Mucosa of descending colon (tissue), 3 donors: Measurements from ENCODE around the gene SAMD10. TPM values are rescaled to one million over a fixed set of nuclear protein-coding genes. Genes with fewer than 3 reads are reported as not detected.
"Not testable (repeated sequence)": the region's sequence is repeated elsewhere in the genome, so short reads cannot be mapped to it uniquely, and the experiment has no call there.

Experiments used
- ATAC-seq: fragments of 200-7000 bp; cut with Tn5 transposase; one replicate; pipeline ENCODE4 v1.9.1; 2020; ENCODE audit warnings: mild to moderate bottlenecking, moderate library complexity
- DNase-seq, 3 donors: peaks; one replicate each; pipeline ENCODE4 v3.0.0-alpha.2; 2020
- H3K36me3 ChIP-seq: fragments of 200-600 bp; one replicate; pipeline ENCODE4 v1.8.0; 2021; ENCODE audit warnings: low read depth, mild to moderate bottlenecking
- H3K4me1 ChIP-seq: fragments of 200-600 bp; one replicate; pipeline ENCODE4 v1.8.0; 2021; ENCODE audit warnings: low read depth, mild to moderate bottlenecking
- H3K4me3 ChIP-seq: fragments of 200-600 bp; one replicate; pipeline ENCODE4 v1.8.0; 2021; ENCODE audit warnings: mild to moderate bottlenecking
- H3K9me3 ChIP-seq: fragments of 200-600 bp; one replicate; pipeline ENCODE4 v1.8.0; 2021; ENCODE audit warnings: mild to moderate bottlenecking
- intact Hi-C, 2 donors: fragments of 100-400 bp; cut with DNase I in 1 of 2; cut with micrococcal nuclease in 1 of 2; formaldehyde crosslinking; loops; one replicate each; pipeline versions ENCODE4 v1.11.0 to v1.11.1; 2022; cut with DNase I, micrococcal nuclease
- total RNA-seq, 3 donors: library from RNA; stranded (reverse); fragmentation: NEBNext Ultra II Directional in 2 of 3; extraction: Animal tissue kit (Norgen Biotek cat#: 25700) in 2 of 3; gene quantifications; one replicate each; pipeline versions ENCODE4 v1.2.1 to v1.2.4, GENCODE V29; 2021 to 2023
- TF ChIP-seq, protein P1 (sequence below): fragments of 200-600 bp; IDR thresholded peaks from one replicate; pipeline ENCODE4 v1.8.0; 2022; ENCODE audit warnings: antibody characterized with exemption, mild to moderate bottlenecking
- donor health status: DM: no; HTN: no; CAD: no; lungs with moderate emphysema.
- donor health status: DM: no; HTN: no; CAD: no.
- donor health status: DM: no; HTN: yes; CAD: no.

SAMD10 gene
- total RNA-seq, 3 donors from 2014 or later, result 3.8 to 7.9 (median 5.6) TPM

DNA sequence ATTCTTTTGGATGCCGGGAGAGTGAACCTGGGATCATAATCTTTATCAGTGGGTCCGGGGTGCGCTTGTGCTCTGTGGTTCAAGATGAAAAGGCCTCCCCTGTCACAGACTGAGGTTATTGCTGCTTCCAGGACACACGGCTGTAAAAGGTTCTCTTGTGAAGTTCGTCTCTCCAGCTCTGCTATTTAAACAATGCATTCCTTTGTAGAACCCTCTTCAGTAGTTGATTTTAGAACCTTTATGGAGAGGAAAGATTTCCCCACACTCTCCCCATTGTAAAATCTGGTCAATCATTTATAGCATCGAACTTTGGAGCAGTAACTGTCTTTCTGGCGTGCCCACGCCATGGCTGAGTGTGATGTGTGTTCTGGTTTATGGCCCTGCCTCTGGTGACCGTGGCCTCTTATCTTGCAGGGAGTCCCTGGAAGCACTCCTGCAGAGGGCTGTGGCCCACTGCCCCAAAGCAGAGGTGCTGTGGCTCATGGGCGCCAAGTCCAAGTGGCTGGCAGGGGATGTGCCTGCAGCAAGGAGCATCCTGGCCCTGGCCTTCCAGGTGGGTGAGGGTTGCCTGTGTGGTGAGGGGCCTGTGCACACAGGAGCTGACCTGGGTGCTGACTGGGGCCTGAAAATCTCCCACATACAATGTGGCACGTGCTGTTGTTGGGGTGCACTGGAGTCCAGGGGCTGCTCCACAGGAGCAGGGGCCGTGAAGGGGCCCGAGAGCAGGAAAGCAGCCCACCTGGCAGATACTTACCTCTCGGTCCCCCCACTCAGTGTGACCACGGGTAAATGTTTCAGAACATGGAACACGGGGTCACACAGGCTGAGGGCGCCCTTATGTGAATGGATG is 44.9 kb upstream of the SAMD10 start:
- Histone ChIP-seq H3K36me3 (peaks cover 4% of the 10 kb centered on the region), H3K4me3 (no peak overlapping the region), H3K9me3 (no peaks in the 10 kb centered on the region), H3K4me1 (peaks cover 20% of the 10 kb centered on the region)
- intact Hi-C loops, result no loop called here
- DNase-seq (peak in 2 of 3 donors; percentile 55 to 60), ATAC-seq (peak; percentile 95)
- TF ChIP-seq, protein P1, sequence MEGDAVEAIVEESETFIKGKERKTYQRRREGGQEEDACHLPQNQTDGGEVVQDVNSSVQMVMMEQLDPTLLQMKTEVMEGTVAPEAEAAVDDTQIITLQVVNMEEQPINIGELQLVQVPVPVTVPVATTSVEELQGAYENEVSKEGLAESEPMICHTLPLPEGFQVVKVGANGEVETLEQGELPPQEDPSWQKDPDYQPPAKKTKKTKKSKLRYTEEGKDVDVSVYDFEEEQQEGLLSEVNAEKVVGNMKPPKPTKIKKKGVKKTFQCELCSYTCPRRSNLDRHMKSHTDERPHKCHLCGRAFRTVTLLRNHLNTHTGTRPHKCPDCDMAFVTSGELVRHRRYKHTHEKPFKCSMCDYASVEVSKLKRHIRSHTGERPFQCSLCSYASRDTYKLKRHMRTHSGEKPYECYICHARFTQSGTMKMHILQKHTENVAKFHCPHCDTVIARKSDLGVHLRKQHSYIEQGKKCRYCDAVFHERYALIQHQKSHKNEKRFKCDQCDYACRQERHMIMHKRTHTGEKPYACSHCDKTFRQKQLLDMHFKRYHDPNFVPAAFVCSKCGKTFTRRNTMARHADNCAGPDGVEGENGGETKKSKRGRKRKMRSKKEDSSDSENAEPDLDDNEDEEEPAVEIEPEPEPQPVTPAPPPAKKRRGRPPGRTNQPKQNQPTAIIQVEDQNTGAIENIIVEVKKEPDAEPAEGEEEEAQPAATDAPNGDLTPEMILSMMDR, result no peak

DNA sequence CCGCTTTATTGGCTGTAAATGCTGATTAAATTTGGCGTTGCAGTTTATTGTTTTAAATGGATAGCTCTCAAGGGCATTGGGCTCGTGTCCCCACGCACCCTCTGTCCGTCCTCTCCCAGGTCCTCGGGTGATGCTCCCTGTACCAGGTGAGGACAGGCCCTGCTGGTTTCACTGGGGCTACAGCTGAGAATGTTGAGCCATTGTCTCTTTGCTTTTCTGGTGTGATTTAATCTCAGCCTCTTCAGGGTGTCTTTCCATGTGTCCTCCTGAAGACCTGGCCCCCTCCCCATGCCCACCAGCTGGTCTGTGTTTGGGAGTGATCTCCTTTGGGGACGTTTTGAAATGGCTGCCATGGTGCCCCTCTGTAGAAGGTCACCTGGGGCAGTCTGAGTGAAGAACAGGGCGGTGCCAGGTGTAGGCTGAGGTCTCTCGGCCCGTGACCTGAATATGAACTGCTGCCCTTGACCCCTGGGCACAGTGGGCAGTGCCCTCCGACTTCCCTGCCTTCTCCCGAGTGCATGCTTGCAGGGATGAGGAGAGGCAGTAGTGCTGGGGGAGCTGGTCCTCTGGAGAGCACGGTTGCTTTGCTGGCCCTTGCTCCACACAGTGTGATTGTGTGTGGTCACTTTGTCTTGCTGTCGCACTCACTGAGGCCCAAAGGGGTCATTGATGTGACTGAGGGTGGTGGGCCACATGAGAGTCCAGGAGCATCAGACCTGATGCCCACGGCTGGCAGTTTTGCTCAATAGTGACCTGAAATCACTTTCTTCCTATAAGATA is 44.1 kb upstream of the SAMD10 start:
- H3K4me3 ChIP-seq, result no peak overlapping the region
- peaks cover 4% of the 10 kb centered on the region for H3K36me3 ChIP-seq
- H3K9me3 ChIP-seq, result no peaks in the 10 kb centered on the region
- peak in 1 of 3 donors; percentile 33 for DNase-seq
- ATAC-seq, result peak; percentile 18
- intact Hi-C loops, result no loop called here
- peaks cover 20% of the 10 kb centered on the region for H3K4me1 ChIP-seq
- TF ChIP-seq, protein P1, result no peak

DNA sequence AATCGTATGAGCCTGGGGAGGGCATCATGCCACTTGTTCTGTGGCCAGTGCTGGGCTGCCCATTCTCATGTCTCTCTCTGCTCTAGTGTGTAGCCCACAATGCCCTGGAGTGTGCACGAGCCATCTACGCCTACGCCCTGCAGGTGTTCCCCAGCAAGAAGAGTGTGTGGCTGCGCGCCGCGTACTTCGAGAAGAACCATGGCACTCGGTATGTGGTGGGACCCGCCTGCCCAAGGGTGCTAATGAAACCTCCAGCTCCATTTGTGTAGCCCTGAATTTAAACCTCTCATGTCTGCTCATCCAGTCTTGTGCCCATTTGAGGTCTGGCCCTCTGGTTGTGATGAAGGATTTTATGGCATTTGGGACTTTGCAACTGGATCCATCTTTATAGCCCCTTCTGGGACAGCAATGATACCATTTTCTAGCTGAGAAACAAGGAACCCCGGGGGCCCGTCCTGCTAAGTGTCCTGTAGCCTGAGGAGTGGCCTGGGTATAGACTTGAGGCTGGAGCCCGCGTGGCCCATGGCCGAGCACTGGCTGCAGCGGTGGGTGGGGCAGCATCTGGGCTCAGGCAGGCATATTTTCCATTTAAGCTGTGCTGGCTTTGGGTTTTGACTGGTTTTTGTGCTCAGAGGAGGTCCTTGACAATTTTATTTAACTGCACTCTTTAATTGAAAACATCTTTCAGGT is 43.4 kb upstream of the SAMD10 start:
- intact Hi-C loops, result no loop called here
- no peaks in the 10 kb centered on the region for H3K9me3 ChIP-seq
- peak in 1 of 3 donors; percentile 31 for DNase-seq
- peaks cover 4% of the 10 kb centered on the region for H3K36me3 ChIP-seq
- TF ChIP-seq, protein P1, result no peak
- H3K4me1 ChIP-seq, result peaks cover 20% of the 10 kb centered on the region
- no peak overlapping the region for H3K4me3 ChIP-seq
- no peak for ATAC-seq

DNA sequence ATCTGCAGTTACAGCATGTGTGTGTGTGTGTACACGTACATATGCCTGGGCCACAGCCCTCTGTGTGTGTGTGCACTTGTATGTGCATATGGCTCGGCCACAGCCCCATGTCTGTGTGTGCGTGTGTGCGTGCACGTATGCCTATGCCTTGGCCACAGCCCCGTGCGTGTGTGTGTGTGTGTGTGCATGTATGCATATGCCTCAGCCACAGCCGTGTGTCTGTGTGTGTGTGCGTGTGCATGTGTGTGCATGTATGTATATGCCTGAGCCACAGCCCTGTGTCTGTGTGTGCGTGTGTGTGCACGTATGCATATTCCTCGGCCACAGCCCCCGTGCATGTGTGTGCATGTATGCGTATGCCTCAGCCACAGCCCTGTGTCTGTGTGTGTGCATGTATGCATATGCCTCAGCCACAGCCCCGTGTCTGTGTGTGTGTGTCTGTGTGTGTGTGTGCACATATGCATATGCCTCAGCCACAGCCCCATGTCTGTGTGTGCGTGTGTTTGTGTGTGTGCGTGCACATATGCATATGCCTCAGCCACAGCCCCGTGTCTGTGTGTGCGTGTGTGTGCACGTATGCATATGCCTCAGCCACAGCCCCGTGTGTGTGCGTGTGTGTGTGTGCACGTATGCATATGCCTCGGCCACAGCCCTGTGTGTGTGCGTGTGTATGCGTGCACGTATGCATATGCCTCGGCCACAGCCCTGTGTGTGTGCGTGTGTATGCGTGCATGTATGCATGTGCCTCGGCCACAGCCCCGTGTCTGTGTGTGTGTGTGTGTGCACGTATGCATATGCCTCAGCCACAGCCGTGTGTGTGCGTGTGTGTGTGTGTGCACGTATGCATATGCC is 41.9 kb upstream of the SAMD10 start:
- Histone ChIP-seq H3K36me3 (no peaks in the 10 kb centered on the region), H3K9me3 (no peaks in the 10 kb centered on the region), H3K4me3 (no peak overlapping the region), H3K4me1 (peaks cover 20% of the 10 kb centered on the region)
- ATAC-seq, result no peak
- intact Hi-C loops, result no loop called here
- TF ChIP-seq, protein P1, result no peak
- no peak for DNase-seq

DNA sequence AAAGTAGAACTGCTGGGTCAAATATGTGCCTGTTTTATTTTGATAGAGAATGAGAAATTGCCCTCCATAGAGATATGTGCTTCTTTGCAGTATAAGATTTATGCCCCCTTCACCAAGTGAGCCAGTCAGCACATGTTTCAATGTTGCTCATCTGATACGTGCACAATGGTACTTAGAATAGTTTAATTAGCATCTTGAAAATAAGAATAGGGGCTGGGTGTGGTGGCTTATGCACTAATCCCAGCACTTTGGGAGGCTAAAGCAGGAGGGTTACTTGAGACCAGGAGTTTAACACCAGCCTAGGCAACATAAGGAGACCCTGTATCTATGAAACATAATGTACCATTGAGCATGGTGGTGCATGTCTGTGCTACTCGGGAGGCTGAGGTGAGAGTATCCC is 36.2 kb upstream of the SAMD10 start:
- peaks cover 13% of the 10 kb centered on the region for H3K36me3 ChIP-seq
- intact Hi-C loops, result no loop called here
- ATAC-seq (no peak), DNase-seq (no peak)
- no peaks in the 10 kb centered on the region for H3K4me1 ChIP-seq
- H3K9me3 ChIP-seq, result no peaks in the 10 kb centered on the region
- H3K4me3 ChIP-seq, result no peak overlapping the region
- TF ChIP-seq, protein P1, result no peak

DNA sequence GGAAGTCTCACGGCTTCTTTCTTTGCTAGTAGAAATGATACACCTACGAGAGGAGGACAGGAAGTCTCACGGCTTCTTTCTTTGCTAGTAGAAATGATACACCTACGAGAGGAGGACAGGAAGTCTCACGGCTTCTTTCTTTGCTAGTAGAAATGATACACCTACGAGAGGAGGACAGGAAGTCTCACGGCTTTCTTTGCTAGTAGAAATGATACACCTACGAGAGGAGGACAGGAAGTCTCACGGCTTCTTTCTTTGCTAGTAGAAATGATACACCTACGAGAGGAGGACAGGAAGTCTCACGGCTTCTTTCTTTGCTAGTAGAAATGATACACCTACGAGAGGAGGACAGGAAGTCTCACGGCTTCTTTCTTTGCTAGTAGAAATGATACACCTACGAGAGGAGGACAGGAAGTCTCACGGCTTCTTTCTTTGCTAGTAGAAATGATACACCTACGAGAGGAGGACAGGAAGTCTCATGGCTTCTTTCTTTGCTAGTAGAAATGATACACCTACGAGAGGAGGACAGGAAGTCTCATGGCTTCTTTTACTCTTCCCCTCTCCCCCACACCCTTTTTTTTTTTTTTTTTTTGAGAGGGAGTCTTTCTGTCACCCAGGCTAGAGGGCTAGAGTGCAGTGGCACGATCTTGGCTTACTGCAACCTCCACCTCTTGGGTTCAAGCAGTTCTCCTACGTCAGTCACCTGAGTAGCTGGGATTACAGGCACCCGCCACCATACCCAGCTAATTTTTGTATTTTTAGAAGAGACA is 33.1 kb upstream of the SAMD10 start:
- ATAC-seq, H3K4me1 ChIP-seq, DNase-seq, H3K4me3 ChIP-seq, intact Hi-C loops, H3K9me3 ChIP-seq: not testable (repeated sequence)
- H3K36me3 ChIP-seq, result peaks cover 19% of the 10 kb centered on the region
